HCT116 (cell line): ENCODE data around the gene RXRA. TPM values are rescaled to one million over a fixed set of nuclear protein-coding genes. Genes with fewer than 3 reads are reported as not detected.

Experiments
- ATAC-seq: fragments of 200-7000 bp; cut with Tn5 transposase; 2 replicates; pipeline ENCODE4 v1.9.1; 2020; ENCODE audit warnings: mild to moderate bottlenecking, moderate library complexity
- BruUV-seq: library from RNA; stranded (reverse); fragments of 400-500 nt; replicated peaks from 2 replicates; lab custom pipeline; 2021; lab: Mats Ljungman, UMichigan
- CTCF ChIA-PET: fragments of 300-600 bp; sonication (Branson Sonifier 250); formaldehyde crosslinking; loops from one replicate; lab custom pipeline; 2021; ENCODE audit warnings: antibody characterized with exemption; lab: Charles Lee
- POLR2A ChIA-PET: fragments of 300-600, 350-600 bp; sonication (Branson Sonifier 250); formaldehyde crosslinking; loops from one replicate; lab custom pipeline; 2021; ENCODE audit warnings: antibody characterized with exemption; lab: Charles Lee
- RAD21 ChIA-PET, 2 experiments: fragments of 300-600 bp; sonication (Branson Sonifier 250); formaldehyde crosslinking; loops; one replicate each; lab custom pipeline; 2023; ENCODE audit warnings: low total read pairs in 2 of 2; ENCODE audit not compliant: uncharacterized antibody in 2 of 2, unreplicated experiment in 2 of 2, low non-redundant PET in 1 of 2; lab: Charles Lee
- DNase-seq: peaks from one replicate; pipeline ENCODE4 v3.0.0-alpha.2; 2010; ENCODE audit warnings: low read depth, low spot score
- H2AFZ ChIP-seq: fragments of 200-600 bp; shearing (Covaris generic), sonication (generic); 2 replicates; pipeline ENCODE4 v1.6.1; 2017; ENCODE audit warnings: low read depth, mixed run types, mixed read lengths, antibody characterized with exemption, low read length; ENCODE audit not compliant: poor library complexity, severe bottlenecking
- H3K27ac ChIP-seq: 2 replicates; pipeline ENCODE4 v1.5.1; 2012; ENCODE audit warnings: low read depth, low read length
- H3K27me3 ChIP-seq: fragments of 200-600 bp; sonication (generic); 2 replicates; pipeline ENCODE4 v1.6.1; 2016; ENCODE audit warnings: mixed run types, low read length, mixed read lengths; ENCODE audit not compliant: insufficient read depth
- H3K36me3 ChIP-seq, 2 experiments: fragments of 200-500 bp in 1 of 2; fragments of 200-600 bp in 1 of 2; sonication (Bioruptor generic) in 1 of 2; sonication (generic) in 1 of 2; 2 replicates each; pipeline versions ENCODE4 v1.5.1 to v1.6.1; 2014 to 2016; ENCODE audit warnings: low read length in 2 of 2, inconsistent platforms in 1 of 2, mixed read lengths in 1 of 2, mixed run types in 1 of 2; ENCODE audit not compliant: insufficient read depth in 2 of 2, control insufficient read depth in 1 of 2
- H3K4me1 ChIP-seq, 2 experiments: fragments of 200-600 bp in 1 of 2; sonication (generic) in 1 of 2; 2 replicates each; pipeline versions ENCODE4 v1.5.1 to v1.6.1; 2012 to 2017; ENCODE audit warnings: low read length in 2 of 2, inconsistent platforms in 1 of 2, mild to moderate bottlenecking in 1 of 2, mixed read lengths in 1 of 2, mixed run types in 1 of 2, moderate library complexity in 1 of 2; ENCODE audit not compliant: insufficient read depth in 2 of 2, control insufficient read depth in 1 of 2
- H3K4me2 ChIP-seq: fragments of 200-600 bp; sonication (generic); 2 replicates; pipeline ENCODE4 v1.6.1; 2017; ENCODE audit warnings: mixed run types, low read length, mixed read lengths
- H3K4me3 ChIP-seq, 2 experiments: fragments of 200-600 bp in 1 of 2; sonication (generic) in 1 of 2; replicated peaks in 1 of 2; 2 replicates each; pipeline ENCODE4 v1.5.1; 2011 to 2016; ENCODE audit warnings: low read length in 2 of 2, control low read depth in 1 of 2, low read depth in 1 of 2, mild to moderate bottlenecking in 1 of 2, mixed read lengths in 1 of 2, mixed run types in 1 of 2
- H3K79me2 ChIP-seq: fragments of 200-600 bp; sonication (generic); 2 replicates; pipeline ENCODE4 v1.6.1; 2017; ENCODE audit warnings: mild to moderate bottlenecking, mixed run types, low read length, moderate library complexity, mixed read lengths; ENCODE audit not compliant: insufficient read depth
- H3K9ac ChIP-seq: fragments of 200-600 bp; sonication (generic); 2 replicates; pipeline ENCODE4 v1.6.1; 2016; ENCODE audit warnings: low read length, mixed read lengths
- H3K9me2 ChIP-seq: fragments of 200-600 bp; sonication (generic), shearing (Covaris generic); 2 replicates; pipeline ENCODE4 v1.6.1; 2017; ENCODE audit warnings: mixed run types, mild to moderate bottlenecking, moderate library complexity; ENCODE audit not compliant: insufficient read depth
- H3K9me3 ChIP-seq, 2 experiments: fragments of 200-500 bp in 1 of 2; fragments of 200-600 bp in 1 of 2; sonication (Bioruptor generic) in 1 of 2; sonication (generic) in 1 of 2; 2 replicates each; pipeline ENCODE4 v1.6.1; 2014 to 2017; ENCODE audit warnings: low read length in 2 of 2, mixed read lengths in 2 of 2, inconsistent platforms in 1 of 2, low read depth in 1 of 2, mild to moderate bottlenecking in 1 of 2, mixed run types in 1 of 2, moderate library complexity in 1 of 2; ENCODE audit not compliant: control insufficient read depth in 1 of 2, insufficient read depth in 1 of 2
- H4K20me1 ChIP-seq: fragments of 200-600 bp; sonication (generic), shearing (Covaris generic); 2 replicates; pipeline ENCODE4 v1.6.1; 2017; ENCODE audit warnings: mixed run types, mild to moderate bottlenecking, moderate library complexity; ENCODE audit not compliant: insufficient read depth
- ATF3 ChIP-seq: IDR thresholded peaks from 2 replicates; pipeline ENCODE4 v1.6.1; 2012
- CEBPB ChIP-seq: IDR thresholded peaks from 2 replicates; pipeline ENCODE4 v1.6.1; 2012; ENCODE audit warnings: low read depth
- CTCF ChIP-seq, 3 experiments: fragments of 200-600 bp in 1 of 3; sonication (generic) in 1 of 3; IDR thresholded peaks in 2 of 3; conservative IDR thresholded peaks in 1 of 3; 2 replicates each; pipeline ENCODE4 v1.5.1; 2012 to 2017; ENCODE audit warnings: low read depth in 2 of 3, low read length in 2 of 3, antibody characterized with exemption in 1 of 3, borderline replicate concordance in 1 of 3, control low read depth in 1 of 3, mild to moderate bottlenecking in 1 of 3, mixed read lengths in 1 of 3, mixed run types in 1 of 3, moderate library complexity in 1 of 3; ENCODE audit not compliant: insufficient read depth in 1 of 3
- EZH2 ChIP-seq: fragments of 200-600 bp; sonication (generic); IDR thresholded peaks from 2 replicates; pipeline ENCODE4 v1.6.1; 2017; ENCODE audit warnings: antibody characterized with exemption, mixed run types
- EZH2phosphoT487 ChIP-seq: fragments of 200-600 bp; IDR thresholded peaks from 2 replicates; pipeline ENCODE4 v1.6.1; 2018; ENCODE audit warnings: antibody characterized with exemption, borderline replicate concordance
- FOSL1 ChIP-seq: IDR thresholded peaks from 2 replicates; pipeline ENCODE4 v1.6.1; 2012; ENCODE audit warnings: low read depth
- JUND ChIP-seq: IDR thresholded peaks from 2 replicates; pipeline ENCODE4 v1.6.1; 2012
- RAD21 ChIP-seq: IDR thresholded peaks from 2 replicates; pipeline ENCODE4 v1.6.1; 2012; ENCODE audit warnings: low read depth, mild to moderate bottlenecking
- SIN3A ChIP-seq: IDR thresholded peaks from 2 replicates; pipeline ENCODE4 v1.6.1; 2012; ENCODE audit warnings: low read depth
- TCF7L2 ChIP-seq: IDR thresholded peaks from 2 replicates; pipeline ENCODE4 v1.7.0; 2011; ENCODE audit warnings: borderline replicate concordance, inconsistent platforms; ENCODE audit not compliant: insufficient read depth, insufficient read length; ENCODE audit errors: extremely low read depth
- YY1 ChIP-seq: IDR thresholded peaks from 2 replicates; pipeline ENCODE4 v1.6.1; 2011; ENCODE audit warnings: low read length, low read depth, moderate library complexity, mild to moderate bottlenecking; ENCODE audit not compliant: insufficient replicate concordance; ENCODE audit errors: extremely low read depth
- ZBTB33 ChIP-seq: IDR thresholded peaks from 2 replicates; pipeline ENCODE4 v1.6.1; 2011; ENCODE audit warnings: mild to moderate bottlenecking, low read length, moderate library complexity; ENCODE audit not compliant: insufficient replicate concordance; ENCODE audit errors: extremely low read depth
- ZNF274 ChIP-seq: fragments of 200-500 bp; sonication (Bioruptor generic); IDR thresholded peaks from 2 replicates; pipeline ENCODE4 v1.6.1; 2014; ENCODE audit warnings: mild to moderate bottlenecking, low read depth, low read length, inconsistent platforms
- intact Hi-C: fragments of 100-400 bp; cut with micrococcal nuclease; formaldehyde crosslinking; loops from 2 replicates; pipeline ENCODE4 v1.10.0; 2022
- total RNA-seq: library from RNA; stranded (reverse); gene quantifications from one replicate; pipeline ENCODE4 v1.2.1, GENCODE V29; 2021; ENCODE audit not compliant: unreplicated experiment

The RXRA gene
- total RNA-seq, 1 experiment from 2014 or later, result 43.9 TPM

- Histone ChIP-seq H4K20me1 (no peaks in the 10 kb centered on the region), H3K27ac (no peak overlapping the region), H3K4me1 (peaks cover 10 to 12% of the 10 kb centered on the region in 2 experiments; a peak in 3 of 4 replicates), H3K27me3 (no peaks in the 10 kb centered on the region), H3K9me2 (no peaks in the 10 kb centered on the region), H3K4me3 (no peak overlapping the region), H3K36me3 (peaks cover 0 to 2% of the 10 kb centered on the region in 2 experiments; a peak in 1 of 4 replicates), H3K9me3 (no peaks in the 10 kb centered on the region), H3K4me2 (no peak overlapping the region), H3K9ac (no peak overlapping the region), H2AFZ (no peak overlapping the region), H3K79me2 (no peaks in the 10 kb centered on the region)
- CTCF ChIA-PET, result interaction anchor here (0.9 kb wide), 1 partner anchor 269 kb away, joined by 3 read pairs; no protein-coding TSS in a partner anchor
- no TSS peak for BruUV-seq
- POLR2A ChIA-PET, result no interaction called here
- ATAC-seq (no peak), DNase-seq (no peak)
- intact Hi-C loops, result no loop called here
- RAD21 ChIA-PET, result no interaction called here
- TF ChIP-seq CTCF (IDR thresholded peaks at IDR 0.05 in 2 of 3, conservative IDR thresholded peaks at IDR 0.05 in 1 of 3; ENCODE audit: borderline replicate concordance in 1 of 3, insufficient read depth in 1 of 3, low read depth in 2 of 3, low read length in 2 of 3) (no peak), SIN3A (no peak), ZNF274 (no peak), JUND (no peak), YY1 (no peak), RAD21 (no peak), ZBTB33 (no peak), TCF7L2 (no peak), ATF3 (no peak), EZH2phosphoT487 (no peak), FOSL1 (no peak), EZH2 (no peak), CEBPB (no peak)
Observed at GRCh38 chr9:134439368-134439784, 113.1 kb downstream of the RXRA start.
